HG02588 (cell line): ENCODE results near the gene RANBP1.
"Not testable (repeated sequence)": the region's sequence is repeated elsewhere in the genome, so short reads cannot be mapped to it uniquely, and the experiment has no call there.

ENCODE experiments used
- ATAC-seq: cut with Tn5 transposase; IDR thresholded peaks from one replicate; pipeline ENCODE4 v1.9.1; 2021; ENCODE audit warnings: mild to moderate bottlenecking, moderate library complexity; ENCODE audit not compliant: unreplicated experiment

The RANBP1 gene

DNA sequence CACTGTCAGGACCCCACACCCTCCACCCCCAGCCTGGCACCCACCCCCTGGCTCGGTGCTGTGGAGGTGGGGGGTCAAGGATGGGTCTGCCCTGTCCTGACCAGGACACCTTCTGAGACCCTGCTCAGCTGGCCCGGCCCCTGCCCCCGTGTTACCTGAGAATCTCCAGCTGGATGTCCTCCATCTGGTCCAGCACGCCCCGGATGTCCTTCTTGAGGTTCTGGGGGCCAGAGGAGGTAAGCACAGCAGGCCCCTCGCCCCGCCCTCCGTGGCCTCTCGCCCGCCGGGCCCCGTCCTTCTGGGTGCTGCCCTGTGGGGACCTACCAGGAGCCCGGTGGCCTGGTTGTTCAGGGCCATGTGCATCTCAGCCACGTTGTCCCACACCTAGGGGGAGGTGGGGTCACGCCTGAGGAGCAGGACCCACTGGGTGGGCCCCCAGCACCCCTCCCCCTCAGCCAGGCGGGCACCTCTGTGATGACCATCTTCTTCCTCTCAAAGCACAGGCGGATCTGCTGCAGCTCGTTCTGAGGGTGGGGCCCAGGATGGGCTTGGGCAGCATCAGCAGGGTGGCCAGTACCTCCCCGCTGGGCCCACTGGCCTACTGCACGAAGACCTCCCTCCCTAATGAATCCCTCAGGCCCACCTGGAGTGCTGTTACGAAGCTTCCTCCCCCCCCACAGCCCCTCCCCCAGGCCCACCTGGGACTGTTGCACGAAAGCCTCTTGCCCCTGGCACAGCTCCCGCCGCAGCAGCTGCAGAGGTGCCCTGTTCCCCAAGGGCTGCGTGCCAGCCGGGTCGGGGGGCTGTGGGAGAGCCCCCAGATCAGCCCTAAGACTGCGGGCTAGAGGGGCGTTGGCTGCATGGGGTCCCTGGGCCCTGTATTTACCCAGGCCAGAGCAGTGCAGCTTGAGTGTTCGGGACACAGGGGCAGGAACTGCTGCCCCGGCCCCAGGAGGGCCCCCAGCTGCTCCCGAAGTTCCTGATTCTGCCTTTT is 33.6 kb downstream of the RANBP1 start:
- ATAC-seq, result no peak

DNA sequence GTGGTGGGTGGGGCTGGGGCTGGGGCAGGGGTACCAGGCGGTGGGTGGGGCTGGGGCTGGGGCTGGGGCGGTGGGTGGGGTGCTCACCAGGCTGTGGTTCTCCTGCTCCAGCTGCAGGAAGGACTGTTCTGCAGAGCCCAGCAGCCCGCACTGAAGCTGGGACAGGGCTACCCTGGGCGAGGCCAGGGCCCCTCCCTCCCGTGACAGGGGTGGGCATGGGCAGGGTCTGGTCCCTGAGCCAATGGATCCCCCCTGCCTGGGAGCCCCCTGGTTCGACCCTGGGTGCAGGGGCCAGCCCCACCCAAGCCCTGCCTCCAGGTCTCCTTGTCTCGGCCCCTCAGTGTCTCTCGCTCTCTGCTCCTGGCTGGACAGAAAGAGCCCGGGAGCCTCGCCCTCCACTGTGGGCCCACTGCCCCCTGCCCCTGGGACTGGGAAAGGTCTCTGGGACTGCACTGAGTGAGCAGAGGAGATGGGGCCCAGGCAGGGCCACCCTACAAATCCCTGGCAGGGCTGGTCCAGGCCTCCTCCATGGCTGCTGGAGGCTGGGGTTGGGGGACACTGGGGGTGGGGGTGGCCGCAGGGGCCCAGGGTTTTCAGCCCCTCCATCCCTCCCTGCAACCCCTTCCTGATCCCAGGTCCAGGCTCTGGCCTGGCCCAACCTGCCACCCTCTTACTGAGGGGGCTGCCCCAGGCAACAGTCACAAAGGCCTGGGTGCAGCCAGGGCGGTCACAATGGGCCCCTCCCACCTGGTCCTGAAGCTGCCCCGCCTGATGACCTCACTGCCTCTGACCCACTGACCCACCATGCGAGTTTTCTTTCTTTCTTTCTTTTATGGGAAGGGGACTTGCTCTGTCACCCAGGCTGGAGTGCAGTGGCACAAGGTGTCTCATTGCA is 34.7 kb downstream of the RANBP1 start, which contains the start of gene CCDC188:
TSS of gene CCDC188 (minus strand) at position 675 of the 895 bp plus-strand sequence. CDS start at position 606, 69 bp downstream.
- ATAC-seq, result no peak

- ATAC-seq, result no peak
Measured at GRCh38 chr22:20151276-20151588, 35.3 kb downstream of the RANBP1 start.

DNA sequence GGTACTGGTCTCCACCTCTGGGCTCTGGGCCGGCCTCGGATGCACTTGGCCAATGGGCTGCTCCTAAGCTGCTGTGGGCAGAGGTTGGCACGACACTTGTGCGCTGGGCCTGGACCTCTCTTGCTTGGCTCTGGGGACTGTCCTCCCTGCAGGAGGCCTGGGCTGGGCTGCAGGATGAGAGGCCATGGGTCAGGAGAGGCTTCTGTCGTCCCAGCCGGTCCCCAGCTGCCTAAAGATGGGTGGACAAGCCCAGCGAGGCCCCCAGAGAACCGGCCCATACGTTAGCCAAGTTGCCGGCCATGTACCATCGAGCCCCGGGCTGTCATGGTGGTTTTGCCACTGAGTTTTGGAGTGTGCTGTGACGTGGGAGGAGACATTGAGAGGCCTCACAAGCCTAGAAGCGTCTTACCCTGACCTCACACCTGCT is 36.6 kb downstream of the RANBP1 start:
- no peak for ATAC-seq

DNA sequence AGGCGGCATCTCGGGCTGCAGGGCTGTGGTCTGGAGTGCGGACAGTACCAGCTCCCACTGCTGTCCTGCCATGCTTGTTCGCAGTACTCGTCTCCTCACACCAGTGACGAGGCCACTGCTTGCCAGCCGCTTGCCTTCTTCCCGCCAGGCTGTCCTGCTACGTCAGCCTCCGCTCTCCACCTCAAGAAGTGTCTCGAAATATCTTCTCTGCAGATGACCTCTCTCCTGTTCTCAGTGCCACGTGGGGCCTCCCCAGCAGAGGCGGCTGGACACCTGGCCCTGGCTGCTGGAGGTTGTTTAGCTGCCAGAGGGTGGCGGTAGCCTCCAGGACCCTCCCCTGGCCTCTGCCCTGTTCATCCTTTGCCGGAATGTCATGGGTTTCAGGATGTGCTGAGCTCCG is 38.0 kb downstream of the RANBP1 start:
- ATAC-seq, result no peak

GRCh38 chr22:20154602-20155187 is 38.8 kb downstream of the RANBP1 start:
- ATAC-seq, result no peak

DNA sequence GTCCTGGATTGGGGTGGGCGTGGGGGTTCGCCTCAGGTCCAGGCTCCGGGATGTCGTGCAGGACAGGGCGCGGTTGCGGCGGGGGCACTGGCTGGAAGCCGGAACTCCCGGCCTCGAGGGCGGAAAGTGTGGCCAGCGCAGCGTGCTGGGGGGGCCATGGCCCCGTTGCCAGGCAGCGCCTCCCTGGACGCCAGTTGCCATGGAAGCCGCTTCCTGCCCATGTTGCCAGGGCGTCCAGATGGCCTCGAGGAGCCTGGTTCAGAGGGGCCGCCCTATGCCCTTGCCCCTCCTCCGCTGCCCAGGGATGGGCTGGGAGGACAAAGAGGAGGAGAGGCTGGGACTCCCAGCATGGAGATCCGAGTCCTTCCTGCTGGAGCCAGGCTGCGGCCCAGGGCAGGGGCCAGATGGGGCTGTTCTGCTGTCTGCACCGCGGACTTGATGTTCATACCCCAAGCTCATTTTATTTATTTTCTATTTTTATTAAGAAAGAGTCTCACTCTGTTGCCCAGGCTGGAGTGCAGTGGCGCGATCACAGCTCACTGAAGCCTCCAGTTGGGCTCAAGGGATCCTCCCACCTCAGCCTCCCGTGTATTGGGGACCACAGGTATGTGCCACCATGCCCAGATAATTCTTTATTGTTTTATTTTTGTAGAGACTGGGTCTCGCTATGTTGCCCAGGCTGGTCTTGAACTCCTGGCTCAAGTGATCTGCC is 39.6 kb downstream of the RANBP1 start:
- ATAC-seq, result no peak

DNA sequence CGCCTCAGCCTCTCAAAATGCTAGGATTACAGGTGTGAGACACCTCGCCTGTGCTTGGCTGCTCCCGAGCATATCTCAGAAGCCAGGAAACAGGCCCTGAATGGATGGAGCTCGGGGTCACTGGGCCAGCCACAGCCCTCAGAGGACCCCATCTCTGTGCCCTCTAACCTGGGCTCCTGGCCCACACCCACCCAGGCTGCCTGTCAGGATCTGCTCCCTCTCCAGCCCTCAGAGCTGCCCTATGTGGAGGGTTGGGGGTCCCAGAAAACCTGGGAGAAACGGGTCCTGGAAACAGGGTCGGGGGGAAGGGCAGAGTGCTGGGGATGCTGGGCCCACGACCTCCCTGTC is 40.1 kb downstream of the RANBP1 start:
- ATAC-seq, result no peak

- no peak for ATAC-seq
Measured at GRCh38 chr22:20156611-20157429, 40.9 kb downstream of the RANBP1 start.

DNA sequence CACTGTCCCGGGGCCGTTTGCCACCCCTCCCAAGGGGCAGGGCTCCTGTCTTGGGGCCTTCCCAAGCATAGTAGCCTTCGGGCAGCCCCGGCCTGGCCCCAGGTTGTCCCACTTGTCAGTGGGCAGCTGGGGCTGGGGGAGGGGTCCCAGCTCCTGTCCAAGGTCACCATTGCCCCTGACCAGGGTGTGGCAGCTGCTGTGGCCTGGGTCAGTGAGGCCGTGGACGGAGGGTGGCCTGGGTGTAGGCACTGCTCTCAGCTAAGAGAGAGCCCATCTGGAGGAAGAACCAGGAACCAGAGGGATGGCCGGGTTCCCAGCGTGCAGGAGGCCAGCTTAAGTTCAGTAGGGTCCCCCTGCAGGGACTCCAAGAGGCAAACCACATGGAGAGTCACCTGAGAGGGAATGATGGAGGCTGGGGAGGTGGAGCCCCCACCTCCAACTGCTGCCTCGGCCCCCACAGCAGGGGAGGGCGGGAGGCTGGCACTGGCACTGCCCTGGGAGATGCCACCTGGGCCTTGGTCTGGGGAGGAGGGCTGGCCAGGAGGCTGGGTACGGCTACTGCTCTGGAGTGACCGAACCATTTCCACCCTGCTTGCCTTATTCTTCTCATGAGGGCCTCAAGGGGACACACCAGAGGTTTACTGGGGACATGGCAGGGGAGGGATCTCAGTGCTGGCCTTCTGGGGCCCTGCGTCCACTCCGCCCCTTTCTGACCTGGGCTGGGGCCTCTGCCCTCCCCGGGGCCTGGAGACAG is 41.7 kb downstream of the RANBP1 start:
- no peak for ATAC-seq

DNA sequence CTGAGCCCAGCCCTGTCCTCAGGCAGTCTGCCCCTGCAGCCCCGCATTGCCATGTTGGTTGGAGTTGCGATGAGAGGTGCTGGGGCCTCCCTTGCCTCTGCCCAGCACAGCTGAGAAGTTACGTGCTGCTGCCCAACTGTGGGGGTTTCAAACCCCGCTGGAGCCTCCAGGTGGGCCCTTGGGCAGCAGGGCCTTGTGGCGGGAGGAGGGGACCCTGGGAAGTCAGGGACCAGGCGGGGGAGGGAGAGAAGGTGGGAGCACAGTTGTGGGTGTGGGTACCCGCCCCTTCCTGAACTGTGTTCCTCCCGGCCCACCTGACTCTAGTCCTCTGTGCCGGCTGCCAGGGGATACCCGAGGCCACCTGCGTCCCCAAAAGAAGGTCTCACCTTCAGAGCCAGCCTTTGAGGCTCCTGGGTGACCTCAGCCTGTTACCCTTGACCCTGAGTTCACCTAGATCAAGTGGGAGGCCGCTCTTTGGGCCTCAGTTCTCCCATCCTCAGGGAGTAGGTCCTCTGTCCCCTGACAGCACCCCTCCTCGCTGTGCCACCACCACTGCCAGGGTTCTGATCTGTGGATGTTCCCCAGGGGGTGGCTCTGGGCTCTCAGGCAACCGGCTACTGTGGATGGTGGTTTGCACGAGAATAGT is 42.6 kb downstream of the RANBP1 start:
- ATAC-seq, result no peak

DNA sequence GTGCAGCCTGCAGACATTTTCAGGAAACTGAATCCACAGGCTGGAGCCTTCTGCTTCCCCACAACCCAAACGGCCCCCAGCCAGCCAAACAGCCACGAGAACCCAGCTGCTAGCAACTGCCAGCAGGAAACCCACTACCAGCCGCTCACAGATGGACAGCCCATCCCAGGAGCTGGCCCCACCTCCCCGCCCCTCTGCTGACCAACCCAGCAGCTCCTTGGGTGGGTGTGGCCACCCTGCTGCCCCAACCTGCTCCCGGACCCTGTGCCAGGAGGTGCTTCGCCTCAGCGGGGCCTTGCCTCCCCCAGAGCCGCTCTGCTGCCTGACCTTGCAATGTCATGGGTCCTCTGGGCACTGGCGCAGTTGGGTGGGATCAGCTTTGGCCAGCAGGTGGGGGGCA is 43.2 kb downstream of the RANBP1 start:
- no peak for ATAC-seq

DNA sequence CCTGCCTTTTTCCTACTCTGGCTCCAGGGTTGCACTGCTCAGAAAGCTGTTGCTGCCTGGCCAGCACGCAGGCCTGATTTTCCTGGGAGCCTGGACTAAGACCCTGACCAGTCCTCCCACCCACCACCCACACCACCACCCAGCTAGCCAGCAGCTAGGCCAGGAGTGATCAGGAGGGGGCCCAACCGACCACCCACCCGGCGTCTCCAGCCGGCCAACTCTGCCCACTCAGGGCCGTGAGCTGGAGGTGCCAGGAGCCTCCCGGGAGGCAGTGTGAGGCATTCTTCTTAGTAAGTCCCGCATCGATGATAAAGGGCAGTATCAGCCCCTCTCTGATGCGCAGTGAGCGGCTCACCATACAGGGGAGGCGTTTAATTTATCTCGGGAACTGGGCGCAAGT is 43.6 kb downstream of the RANBP1 start:
- not testable (repeated sequence) for ATAC-seq

DNA sequence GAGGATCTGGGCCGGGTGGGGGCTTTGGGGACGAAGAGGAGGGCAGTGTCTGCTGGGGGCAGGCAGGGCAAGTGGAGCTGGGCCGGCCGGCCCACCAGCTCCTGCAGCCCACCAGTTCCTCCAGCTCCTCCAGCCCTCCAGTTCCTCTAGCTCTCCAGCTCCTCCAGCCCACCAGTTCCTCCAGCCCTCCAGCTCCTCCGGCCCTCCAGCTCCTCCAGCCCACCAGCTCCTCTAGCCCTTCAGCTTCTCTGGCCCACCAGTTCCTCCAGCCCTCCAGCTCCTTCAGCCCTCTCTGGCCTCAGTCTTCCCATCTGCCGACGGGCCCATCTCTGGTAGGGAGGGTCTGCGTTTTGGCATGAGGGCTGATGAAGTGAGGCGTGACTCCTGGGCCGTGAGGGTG is 44.1 kb downstream of the RANBP1 start:
- ATAC-seq, result no peak

DNA sequence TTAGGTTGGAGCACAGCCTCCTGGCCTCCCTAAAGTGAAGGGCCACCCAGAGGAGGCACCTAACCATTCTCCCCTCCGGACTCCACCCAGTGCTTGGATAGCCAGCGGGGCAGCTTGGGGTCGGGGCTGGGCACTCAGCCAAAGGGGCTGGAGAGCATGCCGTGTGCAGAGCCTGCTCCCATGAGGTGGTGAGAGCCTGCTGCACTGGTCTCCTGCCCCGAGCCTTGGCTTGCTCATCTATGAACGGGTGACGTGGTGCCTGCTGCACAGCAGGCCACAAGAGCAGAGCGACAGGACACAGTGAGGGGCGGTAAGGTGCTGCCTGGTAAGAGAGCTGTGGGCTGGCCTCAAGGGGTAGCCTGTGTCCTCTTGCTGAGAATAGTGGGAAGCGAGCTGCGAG is 49.0 kb downstream of the RANBP1 start:
- ATAC-seq, result no peak

DNA sequence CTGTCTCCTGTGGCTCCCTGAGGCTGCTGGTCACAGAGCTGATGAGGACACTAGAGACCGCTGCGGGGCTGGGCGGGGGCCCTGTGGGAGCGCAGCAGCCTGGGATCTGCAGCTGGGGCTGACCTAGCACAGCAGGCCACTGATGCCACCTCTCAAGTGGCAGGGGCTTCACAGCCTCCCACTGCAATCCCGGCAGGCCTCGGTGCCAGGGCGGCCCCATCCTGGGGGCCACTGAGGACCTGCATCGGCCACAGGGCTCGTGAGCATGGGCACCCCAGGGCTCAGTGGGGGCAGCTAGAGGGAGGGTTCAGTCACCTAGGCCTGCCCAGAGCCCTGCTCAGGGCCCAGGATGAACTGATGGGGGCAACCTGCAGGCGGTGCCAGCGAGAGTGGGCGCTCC is 49.5 kb downstream of the RANBP1 start:
- no peak for ATAC-seq

GRCh38 chr22:20165913-20166312 is 50.0 kb downstream of the RANBP1 start:
- no peak for ATAC-seq

- ATAC-seq, result no peak
Measured at GRCh38 chr22:20166703-20167102, 50.8 kb downstream of the RANBP1 start.
